Caco-2 (cell line): Measurements from ENCODE around the gene ZNF23. TPM values are rescaled to one million over a fixed set of nuclear protein-coding genes. Genes with fewer than 3 reads are reported as not detected.

ENCODE experiments used
- BruUV-seq: library from RNA; stranded (reverse); fragments of 400-500 nt; replicated peaks from 2 replicates; lab custom pipeline; 2021; lab: Mats Ljungman, UMichigan
- CTCF ChIA-PET: fragments of 300-600 bp; sonication (Branson Sonifier 250); formaldehyde crosslinking; loops from one replicate; lab custom pipeline; 2022; ENCODE audit warnings: antibody characterized with exemption; lab: Charles Lee
- POLR2A ChIA-PET: fragments of 300-600 bp; sonication (Branson Sonifier 250); formaldehyde crosslinking; loops from one replicate; lab custom pipeline; 2022; ENCODE audit warnings: antibody characterized with exemption; lab: Charles Lee
- DNase-seq, 2 experiments: peaks; one replicate each; pipeline versions ENCODE4 v3.0.0 to v3.0.0-alpha.2; 2020 to 2022
- H3K27me3 ChIP-seq: replicated peaks from 2 replicates; pipeline ENCODE4 v1.6.0; 2011; ENCODE audit warnings: low read length; ENCODE audit not compliant: control insufficient read depth, insufficient read depth
- H3K36me3 ChIP-seq: 2 replicates; pipeline ENCODE4 v1.5.1; 2011; ENCODE audit warnings: low read length; ENCODE audit not compliant: control insufficient read depth, insufficient read depth
- H3K4me1 ChIP-seq: fragments of 250-450 bp; sonication (Bioruptor Pico); 2 replicates; pipeline ENCODE4 v1.5.1; 2020; ENCODE audit warnings: mild to moderate bottlenecking
- H3K4me3 ChIP-seq: 2 replicates; pipeline ENCODE4 v1.5.1; 2011; ENCODE audit warnings: low read depth, mild to moderate bottlenecking, control low read depth, low read length
- H3K9me3 ChIP-seq: fragments of 250-450 bp; sonication (Bioruptor Pico); 2 replicates; pipeline ENCODE4 v1.5.1; 2020; ENCODE audit warnings: mild to moderate bottlenecking, moderate library complexity
- H3K27ac Mint-ChIP-seq: one replicate; pipeline ENCODE4 v1.8.0; 2022; ENCODE audit warnings: mixed read lengths; ENCODE audit not compliant: unreplicated experiment
- H3K27me3 Mint-ChIP-seq: one replicate; pipeline ENCODE4 v1.8.0; 2022; ENCODE audit warnings: mixed read lengths; ENCODE audit not compliant: insufficient read depth, unreplicated experiment
- H3K36me3 Mint-ChIP-seq: one replicate; pipeline ENCODE4 v1.8.0; 2022; ENCODE audit warnings: mild to moderate bottlenecking, mixed read lengths; ENCODE audit not compliant: insufficient read depth, unreplicated experiment
- H3K4me1 Mint-ChIP-seq: one replicate; pipeline ENCODE4 v1.8.0; 2022; ENCODE audit warnings: low read depth, mixed read lengths; ENCODE audit not compliant: unreplicated experiment
- H3K4me3 Mint-ChIP-seq: one replicate; pipeline ENCODE4 v1.8.0; 2022; ENCODE audit warnings: mild to moderate bottlenecking, moderate library complexity, mixed read lengths; ENCODE audit not compliant: unreplicated experiment
- H3K9me3 Mint-ChIP-seq: one replicate; pipeline ENCODE4 v1.8.0; 2022; ENCODE audit warnings: mixed read lengths; ENCODE audit not compliant: unreplicated experiment
- CTCF ChIP-seq, 2 experiments: fragments of 200-600 bp in 1 of 2; IDR thresholded peaks; 1 replicate in 1 of 2; 2 replicates in 1 of 2; pipeline versions ENCODE4 v1.5.1 to v1.8.0; 2011 to 2022; ENCODE audit warnings: antibody characterized with exemption in 1 of 2, control low read depth in 1 of 2, inconsistent platforms in 1 of 2, low read depth in 1 of 2, low read length in 1 of 2, mild to moderate bottlenecking in 1 of 2, moderate library complexity in 1 of 2; ENCODE audit not compliant: insufficient read depth in 1 of 2, severe bottlenecking in 1 of 2, unreplicated experiment in 1 of 2
- intact Hi-C: fragments of 100-400 bp; cut with micrococcal nuclease; formaldehyde crosslinking; loops from one replicate; pipeline ENCODE4 v1.10.0; 2022; ENCODE audit not compliant: unreplicated experiment
- total RNA-seq: library from RNA; stranded (reverse); gene quantifications from 2 replicates; pipeline ENCODE4 v1.2.3, GENCODE V29; 2022

ZNF23 gene
- total RNA-seq, 1 experiment from 2014 or later, result 9.6 TPM

- Mint-ChIP-seq H3K4me3 (no peak overlapping the region), H3K4me1 (no peaks in the 10 kb centered on the region), H3K27me3 (peaks cover 24% of the 10 kb centered on the region), H3K36me3 (no peaks in the 10 kb centered on the region), H3K9me3 (no peaks in the 10 kb centered on the region), H3K27ac (no peak overlapping the region)
- CTCF ChIA-PET, result no interaction called here
- intact Hi-C loops, result no loop called here
- H3K4me3 ChIP-seq, result no peak overlapping the region
- BruUV-seq, result no TSS peak
- TF ChIP-seq CTCF (IDR thresholded peaks at IDR 0.05; ENCODE audit: insufficient read depth in 1 of 2, low read depth in 1 of 2, low read length in 1 of 2, severe bottlenecking in 1 of 2, unreplicated experiment in 1 of 2), result no peak
- DNase-seq, result no peak
- no peaks in the 10 kb centered on the region for H3K36me3 ChIP-seq
- no peaks in the 10 kb centered on the region; the same call in 1 of the 2 replicates for H3K27me3 ChIP-seq
- POLR2A ChIA-PET, result no interaction called here
- peaks cover 9% of the 10 kb centered on the region; the same call in 1 of the 2 replicates for H3K4me1 ChIP-seq
- peaks cover 11% of the 10 kb centered on the region for H3K9me3 ChIP-seq
Observed at GRCh38 chr16:71409011-71409775, 52.9 kb downstream of the ZNF23 start.

GRCh38 chr16:71408536-71408935, 53.5 kb downstream of the ZNF23 start:
- no peaks in the 10 kb centered on the region for H3K36me3 Mint-ChIP-seq
- no TSS peak for BruUV-seq
- POLR2A ChIA-PET, result no interaction called here
- intact Hi-C loops, result no loop called here
- Histone ChIP-seq H3K4me1 (peaks cover 9% of the 10 kb centered on the region; the same call in 1 of the 2 replicates), H3K4me3 (no peak overlapping the region), H3K27me3 (no peaks in the 10 kb centered on the region), H3K9me3 (peaks cover 11% of the 10 kb centered on the region), H3K36me3 (no peaks in the 10 kb centered on the region)
- CTCF ChIA-PET, result no interaction called here
- no peak overlapping the region for H3K4me3 Mint-ChIP-seq
- no peak overlapping the region for H3K27ac Mint-ChIP-seq
- H3K27me3 Mint-ChIP-seq, result peaks cover 24% of the 10 kb centered on the region
- H3K9me3 Mint-ChIP-seq, result no peaks in the 10 kb centered on the region
- no peak for DNase-seq
- TF ChIP-seq CTCF (IDR thresholded peaks at IDR 0.05; ENCODE audit: insufficient read depth in 1 of 2, low read depth in 1 of 2, low read length in 1 of 2, severe bottlenecking in 1 of 2, unreplicated experiment in 1 of 2), result no peak
- H3K4me1 Mint-ChIP-seq, result no peaks in the 10 kb centered on the region

- H3K4me1 ChIP-seq, result peaks cover 9% of the 10 kb centered on the region; the same call in 1 of the 2 replicates
- ChIA-PET CTCF (no interaction called here), POLR2A (interaction anchor here (0.6 kb wide), 1 partner anchor 664 kb away, joined by 3 read pairs; no protein-coding TSS in a partner anchor)
- intact Hi-C loops, result no loop called here
- Mint-ChIP-seq H3K36me3 (no peaks in the 10 kb centered on the region), H3K4me1 (no peaks in the 10 kb centered on the region), H3K9me3 (no peaks in the 10 kb centered on the region), H3K27ac (no peak overlapping the region), H3K27me3 (peaks cover 24% of the 10 kb centered on the region), H3K4me3 (no peak overlapping the region)
- TF ChIP-seq CTCF (IDR thresholded peaks at IDR 0.05; ENCODE audit: insufficient read depth in 1 of 2, low read depth in 1 of 2, low read length in 1 of 2, severe bottlenecking in 1 of 2, unreplicated experiment in 1 of 2), result no peak
- peaks cover 11% of the 10 kb centered on the region for H3K9me3 ChIP-seq
- H3K27me3 ChIP-seq, result no peaks in the 10 kb centered on the region
- no peak for DNase-seq
- H3K4me3 ChIP-seq, result no peak overlapping the region
- H3K36me3 ChIP-seq, result no peaks in the 10 kb centered on the region
- BruUV-seq, result no TSS peak
Observed at GRCh38 chr16:71407731-71408130, 54.3 kb downstream of the ZNF23 start.
